GM18517 (cell line): Measurements from ENCODE around the gene WFIKKN1.

Experiments used
- ATAC-seq: cut with Tn5 transposase; IDR thresholded peaks from one replicate; pipeline ENCODE4 v1.9.1; 2021; ENCODE audit warnings: mild to moderate bottlenecking, moderate library complexity; ENCODE audit not compliant: unreplicated experiment

Gene WFIKKN1

DNA sequence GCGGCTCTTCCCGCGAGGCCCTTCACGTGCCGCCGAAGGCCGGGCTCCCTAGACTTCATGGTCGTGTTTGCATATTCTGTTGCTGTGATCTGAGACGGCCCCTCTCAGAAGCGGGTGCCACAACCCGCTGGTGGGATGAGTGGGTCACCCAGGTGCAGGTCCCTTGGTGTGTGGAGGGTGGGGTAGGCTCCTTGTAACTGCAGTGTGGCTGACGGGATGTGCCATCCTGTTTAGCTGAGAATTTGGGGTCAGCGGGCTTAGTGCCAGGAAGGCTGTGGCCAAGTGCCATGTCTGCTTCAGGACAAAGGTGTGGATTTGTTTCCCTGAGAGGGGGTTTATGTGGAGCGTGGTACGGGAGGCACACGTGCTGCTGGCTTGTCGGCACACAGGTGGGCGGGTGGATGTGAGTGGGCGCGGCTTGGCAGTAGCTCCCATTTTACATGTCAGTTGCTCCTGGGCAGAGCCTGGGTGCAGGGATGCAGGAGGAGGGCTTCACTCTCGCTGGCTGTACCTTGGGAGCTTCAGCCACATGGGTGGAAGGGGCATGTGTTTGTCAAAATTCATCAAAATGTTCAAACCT, 9.2 kb upstream of the WFIKKN1 start:
- no peak for ATAC-seq

DNA sequence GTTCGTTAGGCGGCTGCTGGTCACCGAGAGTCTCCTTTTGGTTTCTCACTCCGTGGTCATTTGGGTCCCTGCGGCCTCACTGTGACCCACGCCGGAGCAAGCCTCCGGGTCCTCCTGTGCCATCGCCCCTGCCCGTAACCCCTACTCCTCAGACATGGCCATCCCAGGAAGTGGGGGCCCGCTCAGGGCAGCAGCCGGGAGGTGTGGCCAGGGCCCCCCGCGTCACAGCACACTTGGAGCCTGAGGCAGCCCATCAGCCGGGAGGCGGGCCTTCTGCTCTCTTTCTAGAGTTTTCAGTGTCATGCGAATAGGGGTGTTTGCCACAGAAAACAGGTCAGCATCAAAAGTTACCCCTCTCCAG, 7.9 kb upstream of the WFIKKN1 start:
- ATAC-seq: no peak

DNA sequence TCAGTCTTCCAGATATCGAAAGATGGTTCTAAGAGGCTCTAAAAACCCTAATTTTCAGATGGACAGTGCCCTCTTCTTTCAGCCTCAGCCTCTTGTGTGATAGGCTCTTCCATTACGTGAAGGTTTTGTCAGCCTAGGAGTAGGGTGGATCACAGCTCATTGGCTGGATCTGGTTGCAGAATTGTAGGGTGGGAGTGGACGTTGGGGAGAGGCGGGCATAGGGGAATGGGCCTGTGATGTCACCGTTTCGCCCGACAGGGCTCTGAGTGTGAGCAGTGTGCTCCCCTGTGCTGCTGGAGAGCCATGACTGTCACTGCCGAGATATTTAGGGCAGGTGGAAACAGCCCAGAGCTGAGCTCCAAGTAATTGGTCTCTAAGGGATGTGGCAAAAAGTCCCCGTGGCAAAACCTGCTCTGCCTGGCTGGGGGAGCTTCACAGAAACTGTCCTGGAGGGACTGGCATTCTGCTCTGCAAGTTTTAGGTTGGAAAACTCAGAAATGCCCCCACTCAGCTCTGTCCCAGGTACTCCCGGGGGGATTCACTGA, 6.2 kb upstream of the WFIKKN1 start:
- ATAC-seq: no peak

DNA sequence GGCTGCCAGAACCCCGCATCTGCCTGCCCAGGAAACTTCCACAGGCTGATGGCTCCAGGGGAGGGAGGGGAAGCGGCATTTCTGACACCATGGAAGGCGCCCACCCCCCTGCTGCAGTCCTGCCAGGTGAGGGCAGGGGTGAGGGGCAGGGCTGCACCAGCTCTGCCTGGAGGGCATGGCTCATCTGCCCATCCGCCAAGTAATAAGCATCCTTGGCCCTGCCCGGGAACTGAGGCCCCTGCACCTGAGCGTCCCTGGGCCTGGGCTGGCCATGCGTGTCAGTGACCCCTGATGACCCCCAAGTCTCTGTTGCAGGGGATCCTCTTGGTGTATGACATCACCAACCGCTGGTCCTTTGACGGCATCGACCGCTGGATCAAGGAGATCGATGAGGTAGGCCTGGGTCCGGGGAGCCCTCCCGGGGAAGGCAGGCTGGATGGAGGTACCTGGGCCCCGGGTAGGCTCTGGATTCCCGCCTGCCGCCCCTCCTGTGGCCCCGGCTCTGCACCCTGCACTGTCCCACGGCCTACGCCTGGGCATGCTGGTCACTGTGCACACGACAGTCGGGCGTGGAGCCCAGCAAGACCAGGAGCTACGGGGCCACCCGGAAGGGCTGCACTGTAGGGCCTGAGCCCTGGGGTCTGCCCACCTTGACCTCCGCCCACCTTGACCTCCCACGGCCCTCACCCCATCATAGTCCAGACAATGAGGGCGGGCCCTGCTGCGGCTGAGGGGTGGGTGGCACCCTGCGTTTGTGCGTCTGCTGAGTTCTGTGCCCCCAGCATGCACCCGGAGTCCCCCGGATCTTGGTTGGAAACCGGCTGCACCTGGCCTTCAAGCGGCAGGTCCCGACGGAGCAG, 5.4 kb upstream of the WFIKKN1 start:
- ATAC-seq: no peak

DNA sequence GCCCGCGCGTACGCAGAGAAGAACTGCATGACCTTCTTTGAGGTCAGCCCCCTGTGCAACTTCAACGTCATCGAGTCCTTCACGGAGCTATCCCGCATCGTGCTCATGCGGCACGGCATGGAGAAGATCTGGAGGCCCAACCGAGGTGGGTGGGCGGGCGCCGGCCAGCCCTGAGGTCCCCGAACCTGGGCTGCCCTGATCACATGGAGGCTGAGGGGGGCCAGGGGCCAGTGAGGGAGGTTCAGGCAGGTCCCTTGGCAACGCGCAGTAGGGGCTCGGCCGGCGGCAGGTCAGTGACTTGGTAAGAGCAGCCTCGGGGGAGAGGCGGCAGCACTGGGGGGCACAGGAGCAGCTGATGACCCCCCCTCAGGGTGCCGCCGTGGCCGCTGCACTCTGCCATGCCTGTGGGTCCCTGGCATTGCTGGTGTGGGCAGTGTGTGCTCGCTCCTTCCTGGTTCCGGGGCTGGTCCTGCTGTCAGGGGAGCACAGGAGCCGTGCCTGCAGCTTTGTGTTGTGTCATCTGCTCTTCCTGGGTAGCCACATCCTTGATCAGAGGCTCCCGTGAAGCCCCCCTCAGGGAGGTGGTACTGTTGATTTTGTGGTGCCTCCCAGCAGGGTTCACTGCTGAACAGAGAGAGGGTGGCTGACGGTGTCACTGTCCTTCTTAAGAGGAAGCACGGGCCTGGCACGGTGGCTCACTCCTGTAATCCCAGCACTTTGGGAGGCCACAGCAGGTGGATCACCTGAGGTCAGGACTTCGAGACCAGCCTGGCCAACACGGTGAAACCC, 4.6 kb upstream of the WFIKKN1 start:
- no peak for ATAC-seq

DNA sequence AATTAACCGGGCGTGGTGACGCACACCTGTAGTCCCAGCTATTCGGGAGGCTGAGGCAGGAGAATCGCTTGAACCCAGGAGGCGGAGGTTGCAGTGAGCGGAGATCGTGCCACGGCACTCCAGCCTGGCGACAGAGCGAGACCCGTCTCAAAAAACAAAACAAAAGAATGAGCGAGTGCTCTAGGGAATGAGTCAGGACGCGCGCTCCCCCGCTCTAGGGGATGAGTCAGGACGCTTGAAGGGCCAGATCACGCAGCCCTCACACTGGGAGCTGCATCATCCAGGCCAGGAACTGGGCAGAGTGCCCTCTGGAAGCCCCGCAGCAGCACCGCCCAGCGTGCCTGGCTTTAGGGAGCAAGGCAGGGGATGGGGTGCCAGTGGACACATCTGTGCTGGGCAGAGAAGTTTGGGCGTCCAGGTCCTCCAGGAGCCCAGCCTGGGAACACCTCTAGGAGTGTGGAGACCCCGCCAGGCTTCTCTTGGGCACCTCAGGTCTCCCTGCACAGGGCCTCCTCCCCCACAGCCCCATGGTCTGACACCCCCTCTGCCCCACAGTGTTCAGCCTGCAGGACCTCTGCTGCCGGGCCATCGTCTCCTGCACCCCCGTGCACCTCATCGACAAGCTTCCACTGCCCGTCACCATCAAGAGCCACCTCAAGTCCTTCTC, 3.9 kb upstream of the WFIKKN1 start:
- no peak for ATAC-seq

DNA sequence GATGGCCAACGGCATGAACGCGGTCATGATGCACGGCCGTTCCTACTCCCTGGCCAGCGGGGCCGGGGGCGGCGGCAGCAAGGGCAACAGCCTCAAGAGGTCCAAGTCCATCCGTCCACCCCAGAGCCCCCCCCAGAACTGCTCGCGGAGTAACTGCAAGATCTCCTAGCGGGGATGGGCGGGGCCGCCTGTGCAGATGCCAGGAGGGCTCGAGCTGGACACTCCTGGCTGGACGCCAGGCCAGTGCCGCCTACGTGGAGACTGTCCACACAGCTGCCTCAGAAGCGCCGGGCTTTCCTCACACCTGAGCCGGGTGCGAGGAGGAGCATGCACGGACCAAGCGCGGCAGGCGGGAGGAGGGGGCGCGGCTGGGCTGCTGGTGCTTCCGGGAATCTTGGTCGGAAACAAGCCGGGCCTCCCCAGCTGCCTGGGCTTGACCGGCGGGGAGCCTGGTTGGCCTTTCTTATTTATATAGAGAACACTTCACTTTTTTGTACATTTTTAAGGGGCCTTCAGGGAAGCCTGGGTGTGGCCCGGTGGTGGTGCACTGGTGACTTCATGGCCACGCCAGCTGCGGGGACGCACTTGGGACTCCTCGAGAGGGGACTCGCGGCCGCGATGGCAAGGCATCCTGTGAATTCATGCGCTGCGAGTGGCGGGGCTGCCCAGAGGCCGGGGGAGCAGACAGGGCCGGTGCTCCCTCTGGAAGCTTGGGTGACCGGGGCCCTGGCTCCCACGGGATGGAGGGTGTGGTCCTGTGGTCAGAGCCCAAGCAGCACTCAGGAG, 3.1 kb upstream of the WFIKKN1 start:
- ATAC-seq: no peak

DNA sequence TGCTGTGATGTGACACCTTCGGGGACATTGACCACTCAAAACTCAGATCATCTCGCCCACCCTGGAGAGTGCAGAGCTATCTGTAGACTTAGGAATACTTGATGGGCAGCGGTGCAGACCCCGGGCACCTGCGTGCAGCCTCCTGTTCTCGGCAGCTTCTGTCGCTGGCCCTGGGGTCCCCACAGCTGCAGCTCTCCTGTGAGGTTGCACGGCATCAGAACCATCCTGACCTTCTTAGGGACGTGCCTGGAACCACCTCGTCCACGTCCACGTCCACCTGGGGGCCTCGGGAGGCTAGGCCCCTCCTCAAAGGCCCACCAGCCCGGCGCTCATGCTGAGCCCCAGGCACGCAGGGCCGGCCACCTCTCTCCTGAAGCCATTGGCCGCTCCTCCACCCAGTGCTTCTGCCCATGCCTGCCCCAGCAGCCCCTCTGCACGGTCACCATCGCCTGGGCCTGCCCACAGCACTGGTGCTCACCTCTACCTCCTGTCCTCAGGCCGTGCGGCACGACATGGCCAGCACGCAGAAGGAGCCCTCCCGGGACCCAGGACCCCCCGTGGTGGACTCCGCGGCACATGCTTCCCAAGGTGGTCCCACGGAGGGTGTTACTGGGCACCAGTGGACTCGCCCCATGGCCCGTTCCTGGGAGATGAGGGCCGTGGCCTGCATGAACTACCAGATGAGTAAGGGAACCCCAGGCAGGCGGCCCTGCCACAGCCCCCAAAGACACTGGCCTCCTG, 2.3 kb upstream of the WFIKKN1 start:
- no peak for ATAC-seq

DNA sequence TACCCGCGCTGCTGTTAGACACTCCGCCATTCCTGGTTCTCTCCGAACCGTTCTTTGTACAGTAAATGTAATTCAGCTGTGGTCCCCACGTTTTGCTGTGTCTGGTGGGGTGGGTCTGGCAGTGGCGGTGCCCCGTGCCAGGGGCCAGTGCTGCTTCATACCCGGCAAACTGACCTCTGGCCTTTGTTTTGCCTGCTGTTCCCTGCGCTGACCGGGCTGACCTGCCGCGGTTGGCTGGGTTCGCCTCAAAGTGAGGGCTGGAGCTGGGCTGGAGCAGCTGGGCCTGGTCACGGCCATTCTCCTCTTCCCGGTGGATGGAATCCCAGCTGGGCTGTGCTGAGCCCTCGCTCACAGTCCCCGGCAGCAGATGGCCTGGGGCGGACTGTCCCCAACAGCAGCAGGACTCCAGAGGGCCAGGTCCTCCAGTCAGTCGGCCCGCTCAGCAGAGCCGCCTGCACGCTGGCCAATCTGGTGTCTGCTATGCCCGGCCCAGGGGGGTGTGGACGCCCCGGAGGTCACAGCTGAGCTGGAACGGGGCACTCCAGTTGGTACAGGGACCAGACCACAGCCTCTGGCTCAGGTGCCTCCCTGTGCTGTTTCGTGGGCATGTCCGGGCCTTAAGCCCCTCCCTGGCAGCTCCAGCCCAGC, 1.5 kb upstream of the WFIKKN1 start:
- no peak for ATAC-seq

DNA sequence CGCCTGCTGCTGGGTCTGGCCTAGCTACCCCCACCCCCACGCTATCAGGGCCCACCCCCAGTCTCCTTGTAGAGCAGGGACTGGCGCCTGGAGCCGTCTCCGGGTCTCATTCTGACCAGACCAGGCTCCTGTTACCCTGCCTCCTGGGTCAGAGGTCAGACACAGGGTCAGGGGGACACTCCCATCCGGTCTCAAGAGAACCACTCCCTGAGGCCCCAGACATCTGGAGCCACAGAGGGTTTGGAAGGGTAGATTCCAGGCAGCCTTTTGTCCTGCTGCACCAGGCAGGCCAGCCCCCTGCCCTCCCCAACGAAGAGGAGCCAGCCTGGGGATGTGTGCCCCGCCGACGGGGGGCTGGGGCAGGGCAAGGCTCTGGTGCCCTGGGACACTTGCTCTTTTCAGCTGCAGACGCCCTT, 944 bp upstream of the WFIKKN1 start:
- ATAC-seq: no peak

DNA sequence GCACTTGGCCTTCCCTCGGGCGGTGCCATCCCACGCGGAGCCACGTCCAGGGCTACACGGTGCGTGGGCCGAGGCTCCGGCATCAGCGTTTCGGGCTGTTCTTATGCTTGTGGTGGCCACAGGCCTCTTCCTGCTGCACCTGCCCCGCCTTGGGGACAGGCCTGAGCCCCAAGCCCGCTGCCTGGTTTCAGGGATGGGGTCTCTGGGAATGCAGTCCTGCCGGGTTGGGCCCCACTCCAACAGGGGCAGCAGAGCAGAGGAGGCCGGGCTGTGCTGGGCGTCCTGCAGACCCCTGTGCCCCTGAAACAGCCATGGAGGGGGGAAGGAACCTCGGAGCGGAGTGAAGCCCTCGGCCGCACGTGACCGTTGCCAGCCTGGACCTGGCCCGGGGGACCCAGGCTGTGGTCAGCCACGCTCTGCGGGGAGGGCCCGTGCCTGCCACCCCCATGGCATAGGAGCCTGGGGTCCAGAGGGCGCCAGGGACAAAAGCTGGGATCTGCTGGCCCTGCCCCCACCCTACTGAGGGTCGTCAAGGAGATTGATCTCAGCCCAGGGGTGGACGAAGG, 453 bp upstream of the WFIKKN1 start:
- ATAC-seq: no peak

DNA sequence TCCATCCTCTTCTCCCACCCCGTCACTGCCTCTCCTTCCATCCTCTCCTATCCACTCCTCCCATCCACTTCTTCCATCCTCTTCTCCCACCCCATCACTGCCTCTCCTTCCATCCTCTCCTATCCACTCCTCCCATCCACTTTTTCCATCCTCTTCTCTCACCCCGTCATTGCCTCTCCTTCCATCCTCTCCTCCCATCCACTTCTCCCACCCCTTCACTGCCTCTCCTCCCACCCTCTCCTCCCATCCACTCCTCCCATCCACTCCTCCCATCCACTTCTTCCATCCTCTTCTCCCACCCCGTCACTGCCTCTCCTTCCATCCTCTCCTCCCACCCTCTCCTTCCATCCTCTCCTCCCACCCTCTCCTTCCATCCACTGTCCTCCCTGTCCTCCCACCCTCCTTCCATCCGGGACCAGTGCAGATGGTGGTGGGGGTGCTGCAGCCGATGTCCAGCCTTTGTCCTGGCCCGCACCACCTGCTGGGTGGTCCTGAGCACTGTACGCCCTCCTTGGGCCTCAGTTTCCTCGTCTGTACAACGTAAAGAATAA, 1.1 kb downstream of the WFIKKN1 start:
- no peak for ATAC-seq

DNA sequence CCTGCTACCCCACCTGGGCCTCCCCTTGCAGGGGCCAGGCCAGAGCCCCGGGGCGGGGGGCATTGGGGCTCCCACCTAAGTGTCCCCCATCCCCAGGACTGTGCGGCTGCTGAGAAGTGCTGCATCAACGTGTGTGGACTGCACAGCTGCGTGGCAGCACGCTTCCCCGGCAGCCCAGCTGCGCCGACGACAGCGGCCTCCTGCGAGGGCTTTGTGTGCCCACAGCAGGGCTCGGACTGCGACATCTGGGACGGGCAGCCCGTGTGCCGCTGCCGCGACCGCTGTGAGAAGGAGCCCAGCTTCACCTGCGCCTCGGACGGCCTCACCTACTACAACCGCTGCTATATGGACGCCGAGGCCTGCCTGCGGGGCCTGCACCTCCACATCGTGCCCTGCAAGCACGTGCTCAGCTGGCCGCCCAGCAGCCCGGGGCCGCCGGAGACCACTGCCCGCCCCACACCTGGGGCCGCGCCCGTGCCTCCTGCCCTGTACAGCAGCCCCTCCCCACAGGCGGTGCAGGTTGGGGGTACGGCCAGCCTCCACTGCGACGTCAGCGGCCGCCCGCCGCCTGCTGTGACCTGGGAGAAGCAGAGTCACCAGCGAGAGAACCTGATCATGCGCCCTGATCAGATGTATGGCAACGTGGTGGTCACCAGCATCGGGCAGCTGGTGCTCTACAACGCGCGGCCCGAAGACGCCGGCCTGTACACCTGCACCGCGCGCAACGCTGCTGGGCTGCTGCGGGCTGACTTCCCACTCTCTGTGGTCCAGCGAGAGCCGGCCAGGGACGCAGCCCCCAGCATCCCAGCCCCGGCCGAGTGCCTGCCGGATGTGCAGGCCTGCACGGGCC, 1.9 kb downstream of the WFIKKN1 start:
- no peak for ATAC-seq

DNA sequence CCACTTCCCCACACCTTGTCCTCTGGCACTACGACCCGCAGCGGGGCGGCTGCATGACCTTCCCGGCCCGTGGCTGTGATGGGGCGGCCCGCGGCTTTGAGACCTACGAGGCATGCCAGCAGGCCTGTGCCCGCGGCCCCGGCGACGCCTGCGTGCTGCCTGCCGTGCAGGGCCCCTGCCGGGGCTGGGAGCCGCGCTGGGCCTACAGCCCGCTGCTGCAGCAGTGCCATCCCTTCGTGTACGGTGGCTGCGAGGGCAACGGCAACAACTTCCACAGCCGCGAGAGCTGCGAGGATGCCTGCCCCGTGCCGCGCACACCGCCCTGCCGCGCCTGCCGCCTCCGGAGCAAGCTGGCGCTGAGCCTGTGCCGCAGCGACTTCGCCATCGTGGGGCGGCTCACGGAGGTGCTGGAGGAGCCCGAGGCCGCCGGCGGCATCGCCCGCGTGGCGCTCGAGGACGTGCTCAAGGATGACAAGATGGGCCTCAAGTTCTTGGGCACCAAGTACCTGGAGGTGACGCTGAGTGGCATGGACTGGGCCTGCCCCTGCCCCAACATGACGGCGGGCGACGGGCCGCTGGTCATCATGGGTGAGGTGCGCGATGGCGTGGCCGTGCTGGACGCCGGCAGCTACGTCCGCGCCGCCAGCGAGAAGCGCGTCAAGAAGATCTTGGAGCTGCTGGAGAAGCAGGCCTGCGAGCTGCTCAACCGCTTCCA, 2.7 kb downstream of the WFIKKN1 start:
- no peak for ATAC-seq

DNA sequence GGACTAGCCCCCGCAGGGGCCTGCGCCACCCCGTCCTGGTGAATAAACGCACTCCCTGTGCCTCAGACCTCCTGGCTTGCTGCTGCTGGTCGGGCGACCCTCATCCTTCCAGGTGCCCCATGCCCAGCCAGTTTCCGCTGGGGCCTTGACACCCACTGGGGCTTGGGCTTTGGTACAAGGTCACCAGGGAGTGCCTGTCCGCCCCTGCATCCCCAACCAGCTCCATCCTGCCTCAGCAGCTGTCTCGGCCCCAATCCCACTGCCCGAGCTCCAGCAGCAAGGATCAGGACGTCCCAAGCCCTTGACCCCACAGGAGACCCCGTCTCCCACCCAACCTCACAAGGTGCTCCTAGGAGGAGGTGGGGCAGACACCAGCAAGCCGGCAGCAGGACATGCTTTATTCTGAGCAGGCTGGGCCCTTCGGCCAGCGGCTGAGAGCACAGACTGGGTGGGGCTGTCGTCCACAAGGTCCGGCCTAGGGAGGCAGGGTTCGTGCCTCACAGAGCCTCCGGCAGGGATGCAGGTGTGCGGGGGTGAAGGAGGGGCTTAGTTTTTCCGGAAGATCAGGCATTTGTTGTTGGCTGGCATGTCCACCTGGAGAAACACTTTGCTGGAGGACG, 3.4 kb downstream of the WFIKKN1 start:
- ATAC-seq: no peak

DNA sequence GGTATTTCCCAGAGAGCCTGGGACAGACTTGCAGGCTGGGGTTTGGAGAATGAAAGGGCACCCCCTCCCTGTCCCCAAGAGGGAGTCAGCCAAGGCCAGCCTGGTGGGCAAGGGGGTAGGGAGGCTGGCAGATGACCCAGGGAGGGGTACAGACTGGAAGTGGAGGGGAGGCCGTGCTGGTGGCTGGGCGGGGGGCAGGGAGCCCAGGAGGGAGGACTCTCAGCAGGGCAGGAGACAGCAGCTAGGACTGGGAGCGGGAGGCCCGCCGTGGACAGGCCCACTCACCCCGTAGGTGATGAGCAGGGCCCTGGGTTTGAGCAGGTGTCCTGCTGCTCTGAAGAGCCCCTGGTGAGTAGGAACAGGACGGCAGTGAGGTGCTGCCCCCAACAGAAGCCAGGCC, 4.2 kb downstream of the WFIKKN1 start:
- ATAC-seq: no peak
